ENCODE measurements around the gene ARHGEF25. TPM values are rescaled to one million over a fixed set of nuclear protein-coding genes. Genes with fewer than 3 reads are reported as not detected.

The ARHGEF25 gene
- total and polyA plus RNA-seq, 2 of the 4 experiments (the other 2 are of a cell fraction), result 6.3 to 17.9 TPM

GRCh38 chr12:57622293-57623245 lies 11.3 kb downstream of the ARHGEF25 start:
- in situ Hi-C loops (cut with MboI; ENCODE audit: low sequenced_read_pairs) (loop anchor here (5.0 kb wide), 1 partner anchor 40 kb away; no protein-coding TSS in a partner anchor), dilution Hi-C loops (cut with HindIII; ENCODE audit: low sequenced_read_pairs, unreplicated experiment) (no loop called here), intact Hi-C loops (cut with micrococcal nuclease) (loop anchor here (5.0 kb wide), 1 partner anchor 160 kb away; no protein-coding TSS in a partner anchor)
- Histone ChIP-seq H3K4me2 (ENCODE audit: low read depth, low read length) (no peak overlapping the region), H2AFZ (replicated peaks; ENCODE audit: low read length, poor library complexity) (peak overlapping the region; percentile 14), H2BK120ac (ENCODE audit: low read depth, low read length) (no peak overlapping the region), H3K27me3 (ENCODE audit: control insufficient read depth, insufficient read depth, low read length) (peaks cover 63% of the 10 kb centered on the region), H2AK5ac (ENCODE audit: low read depth, low read length) (no peak overlapping the region), H3K36me3 (ENCODE audit: control insufficient read depth, insufficient read depth, low read length) (peaks cover 6% of the 10 kb centered on the region; the same call in 1 of the 2 replicates), H3K27ac (ENCODE audit: insufficient read depth, low read length) (no peak overlapping the region), H3K4me3 (ENCODE audit: insufficient read depth, low read depth, low read length) (no peak overlapping the region), H3K4me1 (ENCODE audit: control insufficient read depth, insufficient read depth, low read length) (no peaks in the 10 kb centered on the region; the same call in 1 of the 2 replicates), H3K79me1 (ENCODE audit: low read depth in 1 of 2, low read length in 2 of 2) (no peaks in the 10 kb centered on the region), H3K23ac (ENCODE audit: low read depth, low read length) (no peak overlapping the region), H2AK9ac (replicated peaks; ENCODE audit: low read depth, low read length, poor library complexity) (peak overlapping the region; percentile 37), H2BK5ac (ENCODE audit: low read depth, low read length, poor library complexity, severe bottlenecking) (no peak overlapping the region), H2BK20ac (ENCODE audit: low read depth, low read length) (no peak overlapping the region), H3K56ac (ENCODE audit: extremely low read depth, insufficient read depth, low read length) (no peak overlapping the region), H3K9me1 (ENCODE audit: insufficient read depth, low read length) (peaks cover 4% of the 10 kb centered on the region; the same call in 1 of the 2 replicates), H3K9me3 (ENCODE audit: control insufficient read depth, insufficient read depth, low read length) (no peaks in the 10 kb centered on the region), H3K18ac (ENCODE audit: low read depth, low read length) (no peak overlapping the region), H3K14ac (replicated peaks; ENCODE audit: low read depth, low read length) (no peak overlapping the region), H3K9ac (ENCODE audit: low read depth, low read length) (no peak overlapping the region), H4K5ac (ENCODE audit: low read depth, low read length) (no peak overlapping the region), H3K4ac (ENCODE audit: low read depth, low read length) (no peak overlapping the region), H4K20me1 (ENCODE audit: insufficient read depth, low read length) (peaks cover 4% of the 10 kb centered on the region; the same call in 1 of the 2 replicates), H4K91ac (ENCODE audit: insufficient read depth, low read depth, low read length) (no peak overlapping the region), H2BK15ac (ENCODE audit: low read depth, low read length) (no peak overlapping the region), H4K8ac (ENCODE audit: low read depth in 2 of 2, low read length in 2 of 2) (no peak overlapping the region)
- ChIA-PET CTCF (interaction anchor here (0.8 to 1.4 kb wide), 2 partner anchors 38 to 39 kb away, joined by 3 to 4 read pairs; no protein-coding TSS in a partner anchor), POLR2A (ENCODE audit: unreplicated experiment) (no interaction called here)
- 72% methylated on average over 6 of the region's 9 CpGs; no CpG with 5 or more reads in 1 of the 2 experiments for WGBS, 2 experiments (ENCODE audit: extremely low coverage in 2 of 2, insufficient read length in 1 of 2)
- no peak for DNase-seq
- no peak for ATAC-seq (ENCODE audit: low read depth)
- BruUV-seq (replicated peaks), result no TSS peak
- TF ChIP-seq NFE2L2 (IDR thresholded peaks at IDR 0.05; ENCODE audit: low read depth, low read length) (no peak), RFX5 (IDR thresholded peaks at IDR 0.05; ENCODE audit: low read depth, low read length) (no peak), MXI1 (IDR thresholded peaks at IDR 0.05; ENCODE audit: borderline replicate concordance, low read depth, low read length) (no peak), MAZ (IDR thresholded peaks at IDR 0.05; ENCODE audit: borderline replicate concordance, low read depth, low read length) (no peak), FOS (IDR thresholded peaks at IDR 0.05; ENCODE audit: low read depth, low read length) (no peak), SMC3 (IDR thresholded peaks at IDR 0.05; ENCODE audit: low read depth, low read length) (no peak), RAD21 (IDR thresholded peaks at IDR 0.05; ENCODE audit: low read length) (no peak), BHLHE40 (IDR thresholded peaks at IDR 0.05; ENCODE audit: low read depth, low read length) (no peak), CEBPB (IDR thresholded peaks at IDR 0.05; ENCODE audit: low read depth, low read length) (no peak), CHD1 (IDR thresholded peaks at IDR 0.05; ENCODE audit: low read depth, low read length) (no peak), POLR2A (IDR thresholded peaks at IDR 0.05; ENCODE audit: low read depth, low read length) (no peak), RCOR1 (IDR thresholded peaks at IDR 0.05; ENCODE audit: insufficient replicate concordance, low read length) (no peak)
- TF ChIP-seq, protein P1, sequence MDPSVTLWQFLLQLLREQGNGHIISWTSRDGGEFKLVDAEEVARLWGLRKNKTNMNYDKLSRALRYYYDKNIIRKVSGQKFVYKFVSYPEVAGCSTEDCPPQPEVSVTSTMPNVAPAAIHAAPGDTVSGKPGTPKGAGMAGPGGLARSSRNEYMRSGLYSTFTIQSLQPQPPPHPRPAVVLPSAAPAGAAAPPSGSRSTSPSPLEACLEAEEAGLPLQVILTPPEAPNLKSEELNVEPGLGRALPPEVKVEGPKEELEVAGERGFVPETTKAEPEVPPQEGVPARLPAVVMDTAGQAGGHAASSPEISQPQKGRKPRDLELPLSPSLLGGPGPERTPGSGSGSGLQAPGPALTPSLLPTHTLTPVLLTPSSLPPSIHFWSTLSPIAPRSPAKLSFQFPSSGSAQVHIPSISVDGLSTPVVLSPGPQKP (IDR thresholded peaks at IDR 0.05; ENCODE audit: borderline replicate concordance, low read depth, low read length), result no peak

Measured in IMR-90 (cell line).